WTC11 (cell line): ENCODE results near the gene NDRG2.

Experiments
- CREM ChIP-seq: sonication (generic); formaldehyde crosslinking; IDR thresholded peaks from 2 replicates; pipeline ENCODE4 v1.8.1; 2022; ENCODE audit warnings: mild to moderate bottlenecking, missing genetic modification reagents, moderate library complexity
- CTCF ChIP-seq: fragments of 200-600 bp; IDR thresholded peaks from 2 replicates; pipeline ENCODE4 v1.8.0; 2022; ENCODE audit warnings: antibody characterized with exemption

GRCh38 chr14:21034707-21035106, 9.8 kb upstream of the NDRG2 start, which contains the start of gene RNASE13:
- TF ChIP-seq CREM (CRISPR knock-in tag) (no peak), CTCF (no peak)
